Raji (cell line): ENCODE data around the gene DEFB121.

Experiments used
- POLR2A ChIP-seq: IDR thresholded peaks from 2 replicates; pipeline ENCODE4 v1.6.1; 2011; ENCODE audit warnings: low read depth, low read length, control low read depth; ENCODE audit not compliant: insufficient read depth

Gene DEFB121

GRCh38 chr20:31390490-31390889 is 15.5 kb downstream of the DEFB121 start, which contains the start of gene DEFB119:
Gene DEFB119 (minus strand): TSS chr20:31390590. CDS start chr20:31390483, 107 bp downstream.
- TF ChIP-seq POLR2A: no peak

GRCh38 chr20:31374346-31374745 is 31.7 kb downstream of the DEFB121 start:
- no peak for TF ChIP-seq POLR2A

GRCh38 chr20:31368301-31368700 is 37.7 kb downstream of the DEFB121 start, which contains the start of gene DEFB118:
Gene DEFB118 (plus strand): TSS chr20:31368601. CDS start chr20:31368651, 50 bp downstream.
- TF ChIP-seq POLR2A: no peak

- no peak for TF ChIP-seq POLR2A
Measured at GRCh38 chr20:31363295-31363694, 42.7 kb downstream of the DEFB121 start.

GRCh38 chr20:31355981-31356380 is 50.0 kb downstream of the DEFB121 start:
- no peak for TF ChIP-seq POLR2A
